GM12878 (cell line): Measurements from ENCODE around the gene DNAJA1. TPM values are rescaled to one million over a fixed set of nuclear protein-coding genes. Genes with fewer than 3 reads are reported as not detected.

ENCODE experiments used
- ATAC-seq: fragments of 200-7000 bp; cut with Tn5 transposase; 3 replicates; pipeline ENCODE4 v1.9.1; 2020; ENCODE audit warnings: mild to moderate bottlenecking, moderate library complexity
- BruUV-seq: library from RNA; stranded (reverse); fragments of 400-500 nt; replicated peaks from 2 replicates; lab custom pipeline; 2021; lab: Mats Ljungman, UMichigan
- CTCF ChIA-PET: fragments of 300-600 bp; sonication (Branson Sonifier 250); formaldehyde crosslinking; extraction: SDS; loops from one replicate; lab custom pipeline; 2021; ENCODE audit warnings: inconsistent platforms; lab: Yijun Ruan, JAX
- POLR2A ChIA-PET: fragments of 350-600 bp; formaldehyde crosslinking; extraction: SDS; loops from one replicate; lab custom pipeline; 2021; ENCODE audit warnings: inconsistent platforms; lab: Charles Lee
- RAD21 ChIA-PET: fragments of 300-600 bp; sonication (Branson Sonifier 250); formaldehyde crosslinking; loops from one replicate; lab custom pipeline; 2023; ENCODE audit warnings: antibody characterized with exemption; ENCODE audit not compliant: unreplicated experiment; lab: Charles Lee
- SMC1A ChIA-PET: fragments of 300-600 bp; sonication (Branson Sonifier 250); formaldehyde crosslinking; loops from one replicate; lab custom pipeline; 2023; ENCODE audit not compliant: unreplicated experiment, uncharacterized antibody; lab: Charles Lee
- DNase-seq: peaks from one replicate; pipeline ENCODE4 v3.0.0-alpha.2; 2011; ENCODE audit warnings: low read depth, low spot score
- FAIRE-seq: peaks from 3 replicates; lab custom pipeline; 2011; peaks lifted over from hg19 to GRCh38; lab: Jason Lieb, UNC
- H2AFZ ChIP-seq: 2 replicates; pipeline ENCODE4 v1.6.0; 2011; ENCODE audit warnings: low read depth, low read length, control low read depth; ENCODE audit not compliant: control insufficient read depth
- H3K27ac ChIP-seq: 2 replicates; pipeline ENCODE4 v1.5.1; 2011; ENCODE audit warnings: control low read depth; ENCODE audit not compliant: control insufficient read depth, insufficient read depth
- H3K27me3 ChIP-seq, 2 experiments: replicated peaks in 1 of 2; 2 replicates each; pipeline versions ENCODE4 v1.6.0 to v1.6.1; 2011; ENCODE audit warnings: low read length in 1 of 2; ENCODE audit not compliant: control insufficient read depth in 2 of 2, insufficient read depth in 2 of 2
- H3K36me3 ChIP-seq, 2 experiments: 2 replicates each; pipeline ENCODE4 v1.5.1; 2011; ENCODE audit warnings: low read length in 1 of 2; ENCODE audit not compliant: control insufficient read depth in 2 of 2, insufficient read depth in 2 of 2
- H3K4me1 ChIP-seq: 2 replicates; pipeline ENCODE4 v1.6.1; 2011; ENCODE audit warnings: mild to moderate bottlenecking, low read length, moderate library complexity, mixed read lengths; ENCODE audit not compliant: control insufficient read depth, insufficient read depth
- H3K4me2 ChIP-seq: 2 replicates; pipeline ENCODE4 v1.6.0; 2011; ENCODE audit warnings: control low read depth; ENCODE audit not compliant: control insufficient read depth, insufficient read depth
- H3K4me3 ChIP-seq: fragments of 200-600 bp; sonication (generic); 2 replicates; pipeline ENCODE4 v1.5.1; 2016
- H3K79me2 ChIP-seq: 2 replicates; pipeline ENCODE4 v1.6.0; 2011; ENCODE audit warnings: low read length; ENCODE audit not compliant: control insufficient read depth, insufficient read depth
- H3K9ac ChIP-seq: 2 replicates; pipeline ENCODE4 v1.8.0; 2011; ENCODE audit warnings: low read length, control low read depth, mixed read lengths; ENCODE audit not compliant: control insufficient read depth, insufficient read depth
- H3K9me3 ChIP-seq: replicated peaks from 3 replicates; pipeline ENCODE4 v1.5.1; 2011; ENCODE audit warnings: mild to moderate bottlenecking, low read length; ENCODE audit not compliant: control insufficient read depth, insufficient read depth
- H4K20me1 ChIP-seq: 2 replicates; pipeline ENCODE4 v1.6.0; 2011; ENCODE audit not compliant: control insufficient read depth, insufficient read depth
- CBFB ChIP-seq: IDR thresholded peaks from 2 replicates; pipeline ENCODE4 v1.6.1; 2016; ENCODE audit warnings: antibody characterized with exemption, low read depth
- JUNB ChIP-seq: IDR thresholded peaks from 2 replicates; pipeline ENCODE4 v1.6.1; 2016; ENCODE audit warnings: antibody characterized with exemption, mild to moderate bottlenecking
- RELA ChIP-seq: fragments of 450-650 bp; IDR thresholded peaks from 2 replicates; pipeline ENCODE4 v1.8.0; 2014; ENCODE audit warnings: borderline replicate concordance; ENCODE audit not compliant: partially characterized antibody
- RELB ChIP-seq: fragments of 450-650 bp; IDR thresholded peaks from 2 replicates; pipeline ENCODE4 v1.6.1; 2017; ENCODE audit warnings: low read depth, mild to moderate bottlenecking, moderate library complexity
- SMAD5 ChIP-seq: IDR thresholded peaks from 2 replicates; pipeline ENCODE4 v1.6.1; 2016; ENCODE audit warnings: antibody characterized with exemption, low read depth
- TBL1XR1 ChIP-seq: IDR thresholded peaks from 2 replicates; pipeline ENCODE4 v1.6.1; 2012; ENCODE audit warnings: low read depth, low read length, improper control_type of control experiment
- WRNIP1 ChIP-seq: IDR thresholded peaks from 2 replicates; pipeline ENCODE4 v1.6.1; 2011; ENCODE audit warnings: low read depth, low read length, improper control_type of control experiment, borderline replicate concordance
- ZBED1 ChIP-seq: IDR thresholded peaks from 2 replicates; pipeline ENCODE4 v1.6.1; 2016; ENCODE audit warnings: borderline replicate concordance
- ZNF384 ChIP-seq: IDR thresholded peaks from 2 replicates; pipeline ENCODE4 v1.6.1; 2012; ENCODE audit warnings: low read depth, mild to moderate bottlenecking, low read length, improper control_type of control experiment, borderline replicate concordance
- WGBS: methylation state at CpG from one replicate; pipeline ENCODE4 v1.1.6; 2016; ENCODE audit warnings: low lambda C conversion rate; ENCODE audit not compliant: insufficient replicate concordance, insufficient coverage; ENCODE audit errors: missing lambda C conversion rate; 5-methylcytosine and 5-hydroxymethylcytosine counted together
- in situ Hi-C: fragments of 300-500 bp; cut with MboI; formaldehyde crosslinking; loops from 9 replicates; pipeline ENCODE4 v1.14.3; 2018; ENCODE audit warnings: mixed read lengths
- intact Hi-C: fragments of 100-400 bp; cut with micrococcal nuclease; formaldehyde crosslinking; loops from one replicate; pipeline ENCODE4 v1.14.2; 2022; ENCODE audit not compliant: unreplicated experiment
- polyA plus RNA-seq, 11 experiments: library from polyadenylated mRNA; depleted of rRNA in 4 of 11; unstranded in 6 of 11; stranded (reverse) in 5 of 11; fragments of >200 nt; fragmentation: Nextera tagmentation in 4 of 11; fragmentation: Illumina TruSeq in 1 of 11; extraction: Ambion mirVana in 4 of 11; extraction: Trizol in 1 of 11; gene quantifications; 1 replicate in 1 of 11; 2 replicates in 10 of 11; pipeline versions ENCODE4 v1.2.1 to v1.2.3, GENCODE V29; 2011 to 2016; ENCODE audit warnings: inconsistent platforms in 2 of 11, missing spikeins in 2 of 11, low read depth in 1 of 11
- total RNA-seq, 4 experiments: library from RNA; depleted of rRNA in 3 of 4; stranded (reverse); fragments of >200 nt in 3 of 4; fragmentation: Illumina TruSeq in 1 of 4; extraction: Trizol in 1 of 4; gene quantifications; 2 replicates each; pipeline versions ENCODE4 v1.2.1 to v1.2.3, GENCODE V29; 2013 to 2021
- TF ChIP-seq, protein P1 (sequence below): IDR thresholded peaks from 2 replicates; pipeline ENCODE4 v1.6.1; 2011; ENCODE audit warnings: low read depth, mild to moderate bottlenecking, low read length, moderate library complexity, borderline replicate concordance; ENCODE audit errors: extremely low read depth
- TF ChIP-seq, protein P2 (sequence below), 3 experiments: IDR thresholded peaks in 2 of 3; conservative IDR thresholded peaks in 1 of 3; 2 replicates each; pipeline ENCODE4 v1.5.1; 2011; ENCODE audit warnings: low read depth in 3 of 3, low read length in 3 of 3, mild to moderate bottlenecking in 3 of 3, control low read depth in 2 of 3, moderate library complexity in 2 of 3, inconsistent platforms in 1 of 3, mixed read lengths in 1 of 3; ENCODE audit not compliant: control insufficient read depth in 2 of 3, insufficient read depth in 1 of 3; ENCODE audit errors: extremely low read depth in 1 of 3
- TF ChIP-seq, protein P3 (sequence below): fragments of 450-650 bp; formaldehyde crosslinking; IDR thresholded peaks from 2 replicates; pipeline ENCODE4 v1.4.0; 2020; ENCODE audit warnings: mild to moderate bottlenecking, moderate library complexity

The DNAJA1 gene
- total and polyA plus RNA-seq, 10 of the 15 experiments (the other 5 are each of a cell fraction or from before 2014, with no cell fraction given) = 69.7 to 206 (median 146) TPM

DNA sequence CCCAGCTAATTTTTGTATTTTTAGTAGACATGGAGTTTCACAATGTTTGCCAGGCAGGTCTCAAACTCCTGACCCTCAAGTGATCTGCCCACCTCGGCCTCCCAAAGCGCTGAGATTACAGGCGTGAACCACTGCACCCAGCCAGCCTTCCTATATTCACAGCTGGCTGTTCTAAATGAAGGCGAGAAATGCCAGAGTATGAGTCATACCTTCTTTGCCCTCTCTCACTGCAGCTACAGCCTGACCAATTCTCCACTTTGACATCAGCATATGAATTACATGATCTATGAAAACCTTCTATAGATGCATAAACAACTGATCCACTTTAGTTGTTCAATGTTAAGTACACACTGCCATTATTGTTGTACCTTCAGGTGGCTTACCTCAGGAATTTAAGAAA is 38.1 kb upstream of the DNAJA1 start:
- Histone ChIP-seq H3K4me2 (no peak overlapping the region), H2AFZ (no peak overlapping the region), H3K9ac (no peak overlapping the region), H3K9me3 (no peaks in the 10 kb centered on the region), H3K27ac (no peak overlapping the region), H3K4me3 (no peak overlapping the region), H3K79me2 (no peaks in the 10 kb centered on the region), H4K20me1 (no peaks in the 10 kb centered on the region; the same call in 1 of the 2 replicates), H3K27me3 (no peaks in the 10 kb centered on the region), H3K4me1 (no peaks in the 10 kb centered on the region), H3K36me3 (peaks cover 12 to 22% of the 10 kb centered on the region in 2 experiments)
- TF ChIP-seq TBL1XR1 = no peak
- no peak for TF ChIP-seq ZNF384
- no peak for TF ChIP-seq WRNIP1
- TF ChIP-seq CBFB = no peak
- no peak for TF ChIP-seq SMAD5
- no peak for TF ChIP-seq RELB
- no peak for TF ChIP-seq JUNB
- TF ChIP-seq, protein P1, sequence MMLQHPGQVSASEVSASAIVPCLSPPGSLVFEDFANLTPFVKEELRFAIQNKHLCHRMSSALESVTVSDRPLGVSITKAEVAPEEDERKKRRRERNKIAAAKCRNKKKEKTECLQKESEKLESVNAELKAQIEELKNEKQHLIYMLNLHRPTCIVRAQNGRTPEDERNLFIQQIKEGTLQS = no peak
- TF ChIP-seq RELA = no peak
- no peak for TF ChIP-seq ZBED1
- TF ChIP-seq, protein P2, sequence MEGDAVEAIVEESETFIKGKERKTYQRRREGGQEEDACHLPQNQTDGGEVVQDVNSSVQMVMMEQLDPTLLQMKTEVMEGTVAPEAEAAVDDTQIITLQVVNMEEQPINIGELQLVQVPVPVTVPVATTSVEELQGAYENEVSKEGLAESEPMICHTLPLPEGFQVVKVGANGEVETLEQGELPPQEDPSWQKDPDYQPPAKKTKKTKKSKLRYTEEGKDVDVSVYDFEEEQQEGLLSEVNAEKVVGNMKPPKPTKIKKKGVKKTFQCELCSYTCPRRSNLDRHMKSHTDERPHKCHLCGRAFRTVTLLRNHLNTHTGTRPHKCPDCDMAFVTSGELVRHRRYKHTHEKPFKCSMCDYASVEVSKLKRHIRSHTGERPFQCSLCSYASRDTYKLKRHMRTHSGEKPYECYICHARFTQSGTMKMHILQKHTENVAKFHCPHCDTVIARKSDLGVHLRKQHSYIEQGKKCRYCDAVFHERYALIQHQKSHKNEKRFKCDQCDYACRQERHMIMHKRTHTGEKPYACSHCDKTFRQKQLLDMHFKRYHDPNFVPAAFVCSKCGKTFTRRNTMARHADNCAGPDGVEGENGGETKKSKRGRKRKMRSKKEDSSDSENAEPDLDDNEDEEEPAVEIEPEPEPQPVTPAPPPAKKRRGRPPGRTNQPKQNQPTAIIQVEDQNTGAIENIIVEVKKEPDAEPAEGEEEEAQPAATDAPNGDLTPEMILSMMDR (IDR thresholded peaks at IDR 0.05 in 2 of 3, conservative IDR thresholded peaks at IDR 0.05 in 1 of 3; ENCODE audit: control insufficient read depth in 2 of 3, extremely low read depth in 1 of 3, insufficient read depth in 1 of 3, low read depth in 3 of 3, low read length in 3 of 3) = no peak
- TF ChIP-seq, protein P3, sequence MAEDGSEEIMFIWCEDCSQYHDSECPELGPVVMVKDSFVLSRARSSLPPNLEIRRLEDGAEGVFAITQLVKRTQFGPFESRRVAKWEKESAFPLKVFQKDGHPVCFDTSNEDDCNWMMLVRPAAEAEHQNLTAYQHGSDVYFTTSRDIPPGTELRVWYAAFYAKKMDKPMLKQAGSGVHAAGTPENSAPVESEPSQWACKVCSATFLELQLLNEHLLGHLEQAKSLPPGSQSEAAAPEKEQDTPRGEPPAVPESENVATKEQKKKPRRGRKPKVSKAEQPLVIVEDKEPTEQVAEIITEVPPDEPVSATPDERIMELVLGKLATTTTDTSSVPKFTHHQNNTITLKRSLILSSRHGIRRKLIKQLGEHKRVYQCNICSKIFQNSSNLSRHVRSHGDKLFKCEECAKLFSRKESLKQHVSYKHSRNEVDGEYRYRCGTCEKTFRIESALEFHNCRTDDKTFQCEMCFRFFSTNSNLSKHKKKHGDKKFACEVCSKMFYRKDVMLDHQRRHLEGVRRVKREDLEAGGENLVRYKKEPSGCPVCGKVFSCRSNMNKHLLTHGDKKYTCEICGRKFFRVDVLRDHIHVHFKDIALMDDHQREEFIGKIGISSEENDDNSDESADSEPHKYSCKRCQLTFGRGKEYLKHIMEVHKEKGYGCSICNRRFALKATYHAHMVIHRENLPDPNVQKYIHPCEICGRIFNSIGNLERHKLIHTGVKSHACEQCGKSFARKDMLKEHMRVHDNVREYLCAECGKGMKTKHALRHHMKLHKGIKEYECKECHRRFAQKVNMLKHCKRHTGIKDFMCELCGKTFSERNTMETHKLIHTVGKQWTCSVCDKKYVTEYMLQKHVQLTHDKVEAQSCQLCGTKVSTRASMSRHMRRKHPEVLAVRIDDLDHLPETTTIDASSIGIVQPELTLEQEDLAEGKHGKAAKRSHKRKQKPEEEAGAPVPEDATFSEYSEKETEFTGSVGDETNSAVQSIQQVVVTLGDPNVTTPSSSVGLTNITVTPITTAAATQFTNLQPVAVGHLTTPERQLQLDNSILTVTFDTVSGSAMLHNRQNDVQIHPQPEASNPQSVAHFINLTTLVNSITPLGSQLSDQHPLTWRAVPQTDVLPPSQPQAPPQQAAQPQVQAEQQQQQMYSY (CRISPR knock-in tag) = no peak
- ChIA-PET RAD21 (no interaction called here), POLR2A (no interaction called here), SMC1A (no interaction called here), CTCF (interaction anchor here (0.8 to 1.2 kb wide), 2 partner anchors 19 to 48 kb away, joined by 3 to 4 read pairs; no protein-coding TSS in a partner anchor)
- FAIRE-seq (no peak), ATAC-seq (no peak), DNase-seq (no peak)
- intact Hi-C loops = no loop called here
- no TSS peak for BruUV-seq
- WGBS = 95% methylated on average over 4 of the region's 4 CpGs
- in situ Hi-C loops = no loop called here
